ENCODE data around the gene ZKSCAN3. TPM values are rescaled to one million over a fixed set of nuclear protein-coding genes. Genes with fewer than 3 reads are reported as not detected.

ZKSCAN3 gene
- total and polyA plus RNA-seq, 2 of the 4 experiments (the other 2 are of a cell fraction), result 3.7 to 4.8 TPM

Small RNA genes within 50 kb of the gene (microRNA-seq; reads per million reads assigned to microRNA genes)
- gene AL021997.1 (ENCODE audit: insufficient read depth, insufficient read length) (not detected), gene AL021997.2 (ENCODE audit: insufficient read depth, insufficient read length) (not detected), gene RNU2-45P (ENCODE audit: insufficient read depth, insufficient read length) (not detected)

Small RNA genes within 50 kb of the gene (small RNA-seq; reads per million reads assigned to genes)
- gene AL021997.1 (0 reads per million in 5 experiments), gene AL021997.2 (0 reads per million in 5 experiments), gene RNU2-45P (0 reads per million in 5 experiments)

Other genes with a start within 250 kb of the ZKSCAN3 start
- 2.5 and 3.0 TPM in 2 replicates for gene ZSCAN16, start 225.3 kb upstream of the ZKSCAN3 start, total RNA-seq (2012; rRNA removed)
- 1.7 and 1.8 TPM in 2 replicates for gene ZSCAN16, start 225.3 kb upstream of the ZKSCAN3 start, polyA plus RNA-seq (2012; rRNA removed)
- gene ZKSCAN8, start 208.1 kb upstream of the ZKSCAN3 start, total RNA-seq (2012; rRNA removed), result 15.0 and 22.8 TPM in 2 replicates
- 4.5 and 8.3 TPM in 2 replicates for gene ZKSCAN8, start 208.1 kb upstream of the ZKSCAN3 start, polyA plus RNA-seq (2012; rRNA removed)
- gene ZSCAN9, start 124.7 kb upstream of the ZKSCAN3 start, total RNA-seq (2012; rRNA removed), result 16.9 and 17.7 TPM in 2 replicates
- gene ZSCAN9, start 124.7 kb upstream of the ZKSCAN3 start, polyA plus RNA-seq (2012; rRNA removed), result 11.5 and 13.7 TPM in 2 replicates
- 4.7 and 5.7 TPM in 2 replicates for gene ZKSCAN4, start 97.7 kb upstream of the ZKSCAN3 start, total RNA-seq (2012; rRNA removed)
- 2.0 and 2.4 TPM in 2 replicates for gene ZKSCAN4, start 97.7 kb upstream of the ZKSCAN3 start, polyA plus RNA-seq (2012; rRNA removed)
- gene NKAPL, start 90.7 kb upstream of the ZKSCAN3 start, total RNA-seq (2012; rRNA removed), result 0.54 and 0.83 TPM in 2 replicates
- gene NKAPL, start 90.7 kb upstream of the ZKSCAN3 start, polyA plus RNA-seq (2012; rRNA removed), result 0.49 and 0.51 TPM in 2 replicates
- 22.8 and 42.1 TPM in 2 replicates for gene ZSCAN26, start 82.8 kb upstream of the ZKSCAN3 start, total RNA-seq (2012; rRNA removed)
- gene ZSCAN26, start 82.8 kb upstream of the ZKSCAN3 start, polyA plus RNA-seq (2012; rRNA removed), result 12.8 and 13.1 TPM in 2 replicates
- 6.3 and 6.9 TPM in 2 replicates for gene PGBD1, start 68.4 kb upstream of the ZKSCAN3 start, total RNA-seq (2012; rRNA removed)
- 3.3 and 3.9 TPM in 2 replicates for gene PGBD1, start 68.4 kb upstream of the ZKSCAN3 start, polyA plus RNA-seq (2012; rRNA removed)
- gene ZSCAN31, start 13.8 kb upstream of the ZKSCAN3 start, total RNA-seq (2012; rRNA removed), result 4.2 and 4.7 TPM in 2 replicates
- gene ZSCAN31, start 13.8 kb upstream of the ZKSCAN3 start, polyA plus RNA-seq (2012; rRNA removed), result 1.2 and 1.4 TPM in 2 replicates
- gene ZSCAN12, start 49.8 kb downstream of the ZKSCAN3 start, total RNA-seq (2012; rRNA removed), result 6.4 and 6.5 TPM in 2 replicates
- 1.6 and 2.0 TPM in 2 replicates for gene ZSCAN12, start 49.8 kb downstream of the ZKSCAN3 start, polyA plus RNA-seq (2012; rRNA removed)
- gene ZSCAN23, start 93.5 kb downstream of the ZKSCAN3 start, total RNA-seq (2012; rRNA removed), result 5.3 and 8.4 TPM in 2 replicates
- 0.89 and 1.7 TPM in 2 replicates for gene ZSCAN23, start 93.5 kb downstream of the ZKSCAN3 start, polyA plus RNA-seq (2012; rRNA removed)
- gene GPX6, start 165.8 kb downstream of the ZKSCAN3 start, total RNA-seq (2012; rRNA removed), result not detected in 2 replicates
- not detected in 2 replicates for gene GPX6, start 165.8 kb downstream of the ZKSCAN3 start, polyA plus RNA-seq (2012; rRNA removed)
- gene GPX5, start 175.9 kb downstream of the ZKSCAN3 start, total RNA-seq (2012; rRNA removed), result not detected in 2 replicates
- gene GPX5, start 175.9 kb downstream of the ZKSCAN3 start, polyA plus RNA-seq (2012; rRNA removed), result not detected in 2 replicates